GM18858 (cell line): ENCODE measurements around the gene PRSS53.

Experiments
- ATAC-seq: cut with Tn5 transposase; IDR thresholded peaks from one replicate; pipeline ENCODE4 v1.9.1; 2021; ENCODE audit not compliant: unreplicated experiment

PRSS53 gene

DNA sequence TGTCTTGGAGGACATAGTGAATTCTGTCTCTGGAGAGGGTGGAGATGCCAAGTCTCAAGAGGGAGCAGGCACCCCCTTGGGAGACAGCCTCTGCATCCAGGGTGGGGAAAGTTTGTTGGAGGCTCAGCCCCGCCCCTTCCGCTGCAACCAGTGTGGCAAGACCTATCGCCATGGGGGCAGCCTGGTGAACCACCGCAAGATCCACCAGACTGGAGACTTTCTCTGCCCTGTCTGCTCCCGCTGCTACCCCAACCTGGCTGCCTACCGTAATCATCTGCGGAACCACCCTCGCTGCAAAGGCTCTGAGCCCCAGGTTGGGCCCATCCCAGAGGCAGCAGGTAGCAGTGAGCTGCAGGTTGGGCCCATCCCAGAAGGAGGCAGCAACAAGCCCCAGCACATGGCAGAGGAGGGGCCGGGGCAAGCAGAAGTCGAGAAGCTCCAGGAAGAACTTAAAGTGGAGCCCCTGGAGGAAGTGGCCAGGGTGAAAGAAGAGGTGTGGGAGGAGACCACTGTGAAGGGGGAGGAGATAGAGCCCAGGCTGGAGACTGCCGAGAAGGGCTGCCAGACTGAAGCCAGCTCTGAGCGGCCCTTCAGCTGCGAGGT lies 9.3 kb downstream of the PRSS53 start:
- ATAC-seq = no peak

DNA sequence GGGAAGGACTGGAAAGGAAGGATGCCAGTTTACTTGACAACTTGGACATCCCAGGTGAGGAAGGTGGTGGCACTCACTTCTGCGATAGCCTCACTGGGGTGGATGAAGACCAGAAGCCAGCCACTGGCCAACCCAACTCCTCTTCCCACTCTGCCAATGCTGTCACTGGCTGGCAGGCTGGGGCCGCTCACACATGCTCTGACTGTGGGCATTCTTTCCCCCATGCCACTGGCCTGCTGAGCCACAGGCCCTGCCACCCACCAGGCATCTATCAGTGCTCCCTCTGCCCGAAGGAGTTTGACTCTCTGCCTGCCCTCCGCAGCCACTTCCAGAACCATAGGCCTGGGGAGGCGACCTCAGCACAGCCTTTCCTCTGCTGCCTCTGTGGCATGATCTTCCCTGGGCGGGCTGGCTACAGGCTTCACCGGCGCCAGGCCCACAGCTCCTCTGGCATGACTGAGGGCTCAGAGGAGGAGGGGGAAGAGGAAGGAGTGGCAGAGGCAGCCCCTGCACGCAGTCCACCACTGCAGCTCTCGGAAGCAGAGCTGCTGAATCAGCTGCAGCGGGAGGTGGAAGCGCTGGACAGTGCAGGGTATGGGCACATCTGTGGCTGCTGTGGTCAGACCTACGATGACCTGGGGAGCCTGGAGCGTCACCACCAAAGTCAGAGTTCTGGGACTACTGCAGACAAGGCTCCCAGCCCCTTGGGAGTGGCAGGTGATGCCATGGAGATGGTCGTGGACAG lies 10.0 kb downstream of the PRSS53 start:
- no peak for ATAC-seq

DNA sequence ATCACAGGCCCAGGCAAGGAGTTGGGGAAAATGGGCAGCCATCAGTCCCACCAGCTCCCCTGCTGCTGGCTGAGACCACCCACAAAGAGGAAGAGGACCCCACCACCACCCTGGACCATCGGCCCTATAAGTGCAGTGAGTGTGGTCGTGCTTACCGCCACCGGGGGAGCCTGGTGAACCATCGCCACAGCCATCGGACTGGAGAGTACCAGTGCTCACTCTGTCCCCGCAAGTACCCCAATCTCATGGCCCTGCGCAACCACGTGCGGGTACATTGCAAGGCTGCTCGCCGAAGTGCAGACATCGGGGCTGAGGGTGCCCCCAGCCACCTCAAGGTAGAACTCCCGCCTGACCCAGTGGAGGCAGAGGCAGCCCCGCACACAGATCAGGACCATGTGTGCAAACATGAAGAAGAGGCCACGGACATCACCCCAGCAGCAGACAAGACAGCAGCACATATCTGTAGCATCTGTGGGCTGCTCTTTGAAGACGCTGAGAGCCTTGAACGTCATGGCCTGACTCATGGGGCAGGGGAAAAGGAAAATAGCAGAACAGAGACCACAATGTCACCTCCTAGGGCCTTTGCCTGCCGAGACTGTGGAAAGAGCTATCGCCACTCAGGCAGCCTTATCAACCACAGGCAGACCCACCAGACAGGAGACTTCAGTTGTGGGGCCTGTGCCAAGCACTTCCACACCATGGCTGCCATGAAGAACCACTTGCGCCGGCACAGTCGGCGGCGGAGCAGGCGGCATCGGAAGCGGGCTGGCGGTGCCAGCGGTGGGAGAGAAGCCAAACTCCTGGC lies 10.9 kb downstream of the PRSS53 start:
- ATAC-seq = no peak

DNA sequence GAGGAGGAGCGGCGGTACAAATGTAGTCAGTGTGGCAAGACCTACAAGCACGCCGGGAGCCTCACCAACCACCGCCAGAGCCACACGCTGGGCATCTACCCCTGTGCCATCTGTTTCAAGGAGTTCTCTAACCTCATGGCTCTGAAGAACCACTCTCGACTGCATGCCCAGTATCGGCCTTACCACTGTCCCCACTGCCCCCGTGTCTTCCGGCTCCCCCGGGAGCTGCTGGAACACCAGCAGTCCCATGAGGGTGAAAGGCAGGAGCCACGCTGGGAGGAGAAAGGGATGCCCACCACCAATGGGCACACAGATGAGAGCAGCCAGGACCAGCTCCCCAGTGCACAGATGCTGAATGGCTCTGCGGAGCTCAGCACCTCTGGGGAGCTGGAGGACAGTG lies 11.7 kb downstream of the PRSS53 start:
- ATAC-seq = no peak

DNA sequence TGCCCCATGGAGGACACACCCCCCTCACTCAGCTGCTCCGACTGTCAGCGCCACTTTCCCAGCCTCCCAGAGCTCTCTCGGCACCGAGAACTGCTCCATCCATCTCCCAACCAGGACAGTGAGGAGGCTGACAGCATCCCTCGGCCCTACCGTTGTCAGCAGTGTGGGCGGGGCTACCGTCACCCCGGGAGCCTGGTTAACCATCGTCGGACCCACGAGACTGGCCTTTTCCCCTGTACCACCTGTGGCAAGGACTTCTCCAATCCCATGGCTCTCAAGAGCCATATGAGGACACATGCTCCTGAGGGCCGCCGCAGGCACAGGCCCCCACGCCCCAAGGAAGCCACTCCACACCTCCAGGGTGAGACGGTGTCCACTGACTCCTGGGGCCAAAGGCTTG lies 12.4 kb downstream of the PRSS53 start:
- ATAC-seq = no peak

DNA sequence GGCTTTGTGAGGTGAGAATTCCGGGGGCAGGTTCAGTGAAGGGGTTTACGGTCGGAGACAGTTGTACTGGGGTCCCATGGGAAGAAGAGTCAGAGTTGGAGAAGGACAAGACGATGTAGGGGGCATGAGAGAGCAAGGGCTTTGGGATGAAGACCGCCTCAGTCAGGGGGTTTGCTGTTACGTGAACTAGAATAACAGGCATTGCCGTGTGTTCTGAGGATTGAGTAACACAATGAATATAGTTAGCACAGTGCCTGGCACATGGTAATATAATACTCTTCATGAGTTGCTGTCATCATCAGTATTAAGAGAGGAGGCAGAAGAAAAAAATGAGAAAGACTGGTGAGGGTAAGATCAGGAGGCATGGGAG lies 13.9 kb downstream of the PRSS53 start:
- no peak for ATAC-seq

DNA sequence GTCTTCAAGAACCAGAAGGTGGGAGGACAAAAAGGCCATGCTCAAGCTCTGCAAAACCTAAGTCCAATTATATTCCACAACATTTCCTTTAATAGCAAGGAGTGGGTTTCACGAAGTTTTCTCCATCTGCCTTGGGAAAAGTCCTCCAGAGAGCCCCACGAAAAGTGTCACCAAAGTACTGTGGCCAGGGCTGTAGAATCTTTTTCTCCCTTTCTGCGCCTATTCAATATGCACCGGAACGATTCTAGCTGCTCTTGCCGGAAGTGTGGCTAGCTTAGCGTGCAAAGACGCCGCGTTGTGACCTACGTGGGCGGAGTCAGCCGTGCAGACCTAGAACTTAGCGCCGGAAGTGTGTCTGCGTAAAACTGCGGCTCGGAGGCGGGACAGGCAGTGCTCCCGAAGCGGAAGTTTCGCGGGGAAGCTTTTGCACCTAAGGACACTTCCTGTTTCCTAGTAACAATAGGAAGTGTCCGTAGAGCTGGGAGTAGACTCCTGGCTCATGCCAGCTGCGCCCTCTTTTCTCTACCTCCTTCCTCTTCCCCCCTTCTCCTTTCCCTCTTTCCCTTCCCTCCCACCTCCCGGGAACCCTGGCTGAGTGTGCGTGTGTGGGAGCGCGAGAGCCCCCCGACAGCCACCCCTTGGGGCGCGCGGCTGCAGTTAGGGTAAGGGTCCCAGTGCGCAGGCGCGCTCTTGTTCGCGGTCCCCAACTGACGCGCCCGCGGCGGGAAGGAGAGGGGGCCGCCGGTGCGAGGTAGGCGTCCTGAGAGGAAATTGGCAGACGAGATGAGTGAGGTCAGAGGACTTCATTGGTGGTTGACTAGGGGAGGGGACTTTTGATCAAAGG lies 14.6 kb downstream of the PRSS53 start, which contains the start of the genes ZNF646 and ZNF668:
Gene ZNF646 (plus strand): TSS at position 453 of the 844 bp plus-strand sequence. CDS start 1,903 bp downstream, outside the sequence.
Gene ZNF668 (minus strand): TSS at position 271 of the 844 bp plus-strand sequence. CDS start 9,781 bp downstream, outside the sequence.
- ATAC-seq = peak; percentile 50

DNA sequence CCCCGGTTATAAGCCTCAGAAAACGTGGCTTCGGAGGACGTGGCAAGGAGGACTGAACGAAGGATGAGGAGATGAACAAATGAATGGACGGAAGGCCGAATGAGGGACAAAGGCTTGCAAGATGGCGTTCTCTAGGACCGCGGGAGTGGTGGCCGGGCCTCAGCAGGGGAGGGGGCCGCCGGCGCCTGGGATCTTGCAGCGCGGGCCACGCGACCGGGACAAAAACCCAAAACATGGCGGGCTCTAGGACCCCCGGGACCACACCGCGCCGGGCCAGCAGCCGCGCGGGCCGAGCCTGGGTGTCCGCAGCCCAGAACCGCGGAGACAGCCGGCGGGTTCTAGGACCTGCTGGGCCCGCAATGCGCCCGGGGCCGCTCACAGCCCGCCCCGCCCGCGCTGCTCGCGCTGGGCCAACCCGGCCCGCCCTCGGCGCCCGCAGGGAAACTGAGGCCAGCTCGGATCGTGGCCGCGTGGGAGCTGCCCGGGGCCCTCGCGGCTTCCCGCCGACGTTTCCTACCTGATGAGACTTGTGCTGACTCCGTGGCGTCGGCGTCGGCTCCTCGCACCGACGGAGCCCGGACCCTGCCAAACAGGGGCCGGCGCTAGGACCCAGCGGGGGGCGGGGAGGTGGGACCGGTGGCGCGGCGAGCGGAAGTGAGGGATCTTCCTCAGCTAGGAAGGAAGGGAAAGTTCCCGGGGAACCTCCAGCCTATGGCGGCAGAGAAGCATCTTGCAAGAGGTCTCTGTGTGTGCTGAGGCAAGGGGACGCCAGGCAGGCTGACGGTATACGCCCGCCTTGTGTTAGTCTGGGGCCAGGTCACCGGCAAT lies 15.4 kb downstream of the PRSS53 start:
- ATAC-seq = peak; percentile 36

DNA sequence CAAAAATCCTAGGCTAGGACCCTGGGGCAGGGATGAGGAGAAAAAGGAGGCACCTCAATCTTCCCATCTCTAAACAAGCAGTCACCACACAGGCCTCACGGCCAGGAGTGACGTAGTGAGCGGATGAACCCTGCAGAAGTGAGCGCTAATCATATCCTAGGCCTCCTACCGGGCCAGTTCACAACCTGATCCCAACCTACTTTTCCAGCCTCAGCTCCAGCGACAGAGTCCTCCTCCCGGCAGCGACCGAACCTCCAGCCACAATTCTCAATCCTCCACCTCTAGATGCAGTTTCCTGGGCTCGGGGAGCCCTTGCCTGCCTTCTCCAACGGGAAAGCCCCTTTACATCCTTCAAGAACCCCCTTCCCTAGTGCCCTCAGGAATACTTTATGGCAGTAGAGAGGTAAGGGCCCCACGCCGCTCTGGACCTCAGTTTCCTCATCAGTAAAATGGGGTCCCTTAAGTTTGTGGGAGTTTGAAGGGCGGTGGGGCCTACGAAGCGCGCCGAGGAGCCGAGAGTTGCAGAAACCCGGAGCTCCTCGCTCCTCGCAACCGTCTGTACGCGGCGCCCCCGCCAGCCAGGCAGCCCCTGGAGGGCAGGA lies 16.1 kb downstream of the PRSS53 start:
- ATAC-seq = no peak

DNA sequence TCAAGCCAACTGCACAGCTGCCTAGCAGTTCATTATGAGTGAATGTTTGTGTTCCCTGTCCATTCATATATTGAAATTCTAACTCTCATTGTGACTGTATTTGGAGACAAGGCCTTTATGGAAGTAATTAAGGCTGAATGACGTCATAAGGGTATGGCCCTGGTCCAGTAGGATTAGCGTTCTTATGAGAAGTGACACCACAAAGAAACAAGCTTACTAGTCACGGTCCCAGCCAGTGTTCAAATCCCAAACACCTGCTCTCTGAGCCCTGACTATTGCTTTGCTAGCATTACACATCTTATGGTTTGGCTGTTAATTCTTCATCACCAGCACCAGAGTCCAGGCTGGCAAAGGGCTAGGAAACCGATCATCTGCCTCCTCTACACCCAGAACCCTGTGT lies 16.9 kb downstream of the PRSS53 start:
- no peak for ATAC-seq

DNA sequence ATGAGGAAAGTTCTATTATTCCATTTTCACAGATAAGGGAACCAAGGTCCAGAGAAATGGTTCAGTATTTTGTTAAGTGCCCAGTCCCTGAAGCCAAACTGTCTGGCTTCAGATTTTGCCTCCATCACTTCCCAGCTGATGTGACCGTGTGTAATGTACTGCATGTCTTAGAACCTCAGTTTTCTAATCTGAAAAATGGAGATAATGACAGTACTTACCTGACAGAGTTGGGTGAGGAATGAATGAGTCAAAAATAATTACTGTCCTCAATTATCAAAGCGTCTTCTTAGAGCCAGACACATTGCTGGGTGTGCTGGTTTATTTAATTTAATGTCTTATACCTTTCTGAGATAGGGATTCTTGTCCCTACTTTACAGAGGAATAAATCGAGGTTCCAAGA lies 21.4 kb downstream of the PRSS53 start:
- no peak for ATAC-seq

DNA sequence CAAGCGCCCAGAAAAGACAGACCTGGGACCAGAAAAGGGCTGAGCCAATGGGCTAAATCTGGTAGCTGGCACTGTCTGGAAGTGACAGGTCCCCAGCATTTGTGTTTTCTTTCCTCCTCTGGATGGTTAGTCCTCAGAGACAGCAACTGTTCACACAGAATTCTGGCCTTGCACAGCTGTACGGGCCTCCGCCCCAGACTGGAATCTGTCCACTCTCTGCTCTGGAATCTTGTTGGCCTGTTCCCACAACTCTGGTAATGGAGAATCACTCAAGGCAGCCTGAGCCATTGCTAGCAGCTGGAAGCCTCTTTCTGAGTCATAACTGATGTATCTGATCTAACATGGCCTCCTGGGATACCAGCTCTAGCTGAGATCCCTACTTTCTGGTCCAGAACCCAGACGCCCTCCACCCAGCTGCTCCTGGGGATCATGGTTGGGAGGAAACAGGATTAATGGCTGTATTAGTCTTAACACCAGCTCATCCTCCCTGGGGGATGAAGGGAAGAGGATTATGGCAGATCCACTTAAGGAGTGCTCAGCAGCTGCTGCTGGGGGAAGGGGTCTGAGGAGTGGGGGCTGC lies 23.8 kb downstream of the PRSS53 start:
- no peak for ATAC-seq

DNA sequence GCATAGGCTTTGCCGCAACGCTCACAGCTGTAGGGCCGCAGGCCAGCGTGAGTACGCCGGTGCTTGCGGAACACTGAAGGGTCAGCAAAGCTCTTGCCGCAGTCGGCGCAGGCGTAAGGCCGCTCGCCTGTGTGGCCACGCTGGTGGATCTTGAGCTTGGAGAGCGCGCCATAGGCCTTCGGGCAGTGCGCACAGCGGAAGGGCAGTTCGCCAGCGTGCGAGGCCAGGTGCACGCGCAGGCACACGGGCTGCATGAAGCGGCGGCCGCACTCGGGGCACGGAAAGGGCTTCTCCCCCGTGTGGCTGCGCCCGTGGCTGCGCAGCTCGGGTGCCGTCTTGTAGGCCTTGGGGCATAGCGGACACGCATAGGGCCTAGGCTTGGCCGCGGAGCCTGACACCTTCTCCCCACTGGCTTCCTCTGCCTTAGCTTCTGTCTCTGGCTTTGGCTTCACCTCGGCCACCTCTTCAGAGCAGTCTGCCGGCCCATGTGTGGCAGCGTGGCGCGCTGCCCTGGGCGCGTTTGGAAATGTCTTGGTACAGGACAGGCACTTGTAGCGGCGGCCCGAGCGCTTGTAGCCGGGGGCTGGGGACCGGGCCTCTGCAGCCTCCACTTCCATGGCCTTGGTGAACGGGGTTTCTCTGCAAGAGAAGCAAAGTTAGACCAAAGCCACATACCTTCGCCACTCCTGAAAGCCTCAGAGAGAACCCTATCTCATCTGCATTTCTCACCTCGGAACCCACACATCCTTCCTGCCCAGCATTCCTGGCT lies 24.7 kb downstream of the PRSS53 start:
- ATAC-seq = no peak

DNA sequence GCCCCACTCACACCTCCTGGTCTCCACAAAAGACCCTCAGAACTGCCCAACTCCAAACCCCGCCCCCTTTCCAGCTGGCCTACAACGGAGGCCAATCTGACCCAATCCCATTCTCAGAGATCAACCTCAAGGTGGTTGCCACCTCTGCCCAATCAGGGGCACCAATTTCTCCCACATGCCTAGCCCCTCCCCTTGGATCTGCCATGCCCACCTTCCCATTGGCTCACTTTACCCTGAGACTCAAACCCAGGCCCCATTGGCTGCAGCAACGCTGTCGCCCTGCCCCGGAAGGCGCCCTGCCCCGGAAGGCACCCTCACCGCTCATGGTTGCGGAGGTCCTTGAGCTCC lies 25.3 kb downstream of the PRSS53 start:
- no peak for ATAC-seq

DNA sequence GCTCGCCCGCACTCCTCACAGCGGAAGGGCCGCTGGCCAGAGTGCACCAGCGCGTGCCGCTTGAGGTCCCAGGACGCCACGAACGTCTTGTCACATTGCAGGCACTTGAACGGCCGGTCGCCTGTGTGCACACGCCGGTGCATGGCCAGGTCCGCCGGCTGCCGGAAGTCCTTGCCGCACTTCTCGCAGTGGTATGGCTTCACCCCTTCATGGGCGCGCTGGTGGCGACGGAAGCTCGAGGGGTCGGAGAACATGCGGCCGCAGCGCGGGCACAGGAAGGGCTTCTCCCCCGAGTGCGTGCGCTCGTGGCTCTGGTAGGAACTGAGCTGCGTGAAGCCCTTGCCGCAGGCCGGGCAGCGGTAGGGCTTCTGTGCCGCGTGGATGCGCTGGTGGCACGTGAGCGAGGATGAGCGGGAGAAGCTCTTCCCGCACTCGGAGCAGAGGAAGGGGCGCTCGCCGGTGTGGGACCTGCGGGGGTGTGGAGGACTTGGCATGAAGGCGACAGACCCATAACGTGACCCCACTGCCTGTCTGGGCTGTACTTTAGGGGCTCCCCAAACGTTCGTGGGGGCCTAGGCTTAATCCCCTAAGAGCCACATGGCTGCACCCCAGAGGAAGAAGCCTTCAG lies 26.8 kb downstream of the PRSS53 start:
- no peak for ATAC-seq

DNA sequence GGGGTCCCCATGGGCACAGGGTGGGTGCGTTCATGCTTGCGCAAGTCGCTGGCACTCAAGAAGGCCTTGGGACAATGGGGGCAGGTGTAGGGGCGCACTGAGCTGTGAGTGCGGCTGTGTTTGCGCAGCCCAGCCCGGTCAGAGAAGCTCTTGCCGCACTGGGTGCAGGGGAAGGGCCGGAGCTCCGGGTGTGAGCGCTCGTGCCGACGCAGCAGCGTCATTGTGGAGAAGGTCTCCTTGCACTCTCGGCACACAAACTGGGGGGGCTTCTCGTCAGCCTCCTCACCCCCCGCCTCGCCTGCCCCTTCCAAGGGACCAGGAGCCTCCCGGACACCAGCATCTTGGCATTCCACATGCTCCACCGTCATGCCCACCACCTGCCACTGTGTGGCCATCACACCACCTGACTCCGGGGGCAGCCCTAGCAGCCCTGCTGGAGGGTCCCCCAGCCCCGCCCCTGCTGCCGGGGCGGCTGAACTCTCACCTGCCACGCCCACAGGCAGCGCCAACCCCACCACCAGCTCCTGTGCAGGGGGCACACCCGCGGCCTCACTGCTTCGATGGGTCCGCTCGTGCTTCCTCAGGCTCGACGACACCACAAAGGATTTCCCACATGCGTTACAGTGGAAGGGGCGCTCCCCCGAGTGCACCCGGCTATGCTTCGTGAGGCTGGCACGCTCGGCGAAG lies 27.5 kb downstream of the PRSS53 start:
- no peak for ATAC-seq

DNA sequence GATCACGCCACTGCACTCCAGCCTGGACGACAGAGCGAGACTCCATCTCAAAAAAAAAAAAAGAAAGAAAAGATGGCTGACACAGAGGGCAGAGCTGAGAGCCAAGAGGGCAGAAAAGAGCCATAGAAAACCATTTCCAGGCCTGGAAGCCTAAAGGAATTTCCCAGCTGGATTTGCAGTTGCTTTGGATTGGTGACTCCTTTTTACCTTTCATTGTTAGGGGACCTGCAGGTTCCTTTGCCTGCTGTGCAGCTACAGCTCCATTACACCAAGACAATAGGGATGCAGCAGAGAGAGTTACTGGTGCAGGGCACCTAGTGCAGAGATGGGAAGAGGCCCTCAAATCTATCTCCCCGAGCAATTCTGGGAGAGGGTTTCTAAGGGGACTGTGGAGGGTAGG lies 33.1 kb downstream of the PRSS53 start:
- no peak for ATAC-seq

DNA sequence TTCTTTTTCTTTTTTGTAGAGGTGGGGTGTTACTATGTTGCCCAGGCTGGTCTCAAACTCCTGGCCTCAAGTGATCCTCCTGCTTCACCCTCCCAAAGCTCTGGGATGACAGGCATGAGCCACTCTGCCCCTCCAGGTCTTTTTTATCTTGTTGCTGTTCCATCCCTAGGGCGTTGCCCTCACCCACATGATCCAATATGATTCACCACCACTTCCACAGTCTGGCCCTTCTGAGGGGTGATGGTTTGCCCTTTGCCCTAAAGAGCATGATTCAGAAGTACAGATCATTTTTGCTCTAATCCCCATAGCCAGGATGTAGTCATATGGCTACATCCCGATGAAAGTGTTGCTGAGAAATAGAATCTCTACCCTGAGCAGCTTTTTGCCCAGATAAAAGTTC lies 36.6 kb downstream of the PRSS53 start:
- ATAC-seq = no peak
